Measurements from ENCODE around the gene KIF26B.
A peak's percentile ranks its signal among the peaks of the same experiment; 100 is the strongest.

KIF26B gene

GRCh38 chr1:245154429-245155271, at the start of gene KIF26B:
Gene KIF26B, plus strand, starts transcription at chr1:245154985. Its CDS starts 440 bp downstream, at chr1:245155425.
- DNase-seq, result peak; percentile 84

GRCh38 chr1:245105042-245105441, 49.7 kb upstream of the KIF26B start:
- DNase-seq, result no peak

GRCh38 chr1:245105815-245106410, 48.9 kb upstream of the KIF26B start:
- no peak for DNase-seq

- no peak for DNase-seq
Observed at GRCh38 chr1:245107776-245108114, 47.0 kb upstream of the KIF26B start.

GRCh38 chr1:245108246-245108645, 46.5 kb upstream of the KIF26B start:
- DNase-seq, result no peak

GRCh38 chr1:245108909-245109308, 45.9 kb upstream of the KIF26B start:
- no peak for DNase-seq

- DNase-seq, result no peak
Observed at GRCh38 chr1:245110406-245110805, 44.4 kb upstream of the KIF26B start.

GRCh38 chr1:245111073-245111472, 43.7 kb upstream of the KIF26B start:
- no peak for DNase-seq

- no peak for DNase-seq
Observed at GRCh38 chr1:245113649-245114048, 41.1 kb upstream of the KIF26B start.

- no peak for DNase-seq
Observed at GRCh38 chr1:245116131-245116530, 38.7 kb upstream of the KIF26B start.

GRCh38 chr1:245116751-245117150, 38.0 kb upstream of the KIF26B start:
- DNase-seq, result no peak

GRCh38 chr1:245118066-245118465, 36.7 kb upstream of the KIF26B start:
- no peak for DNase-seq

- no peak for DNase-seq
Observed at GRCh38 chr1:245118806-245119205, 36.0 kb upstream of the KIF26B start.

GRCh38 chr1:245121523-245121922, 33.3 kb upstream of the KIF26B start:
- no peak for DNase-seq

- no peak for DNase-seq
Observed at GRCh38 chr1:245124241-245124640, 30.5 kb upstream of the KIF26B start.

GRCh38 chr1:245124644-245125043, 30.1 kb upstream of the KIF26B start:
- DNase-seq, result no peak

GRCh38 chr1:245126530-245126929, 28.3 kb upstream of the KIF26B start:
- DNase-seq, result no peak

GRCh38 chr1:245128381-245129101, 26.2 kb upstream of the KIF26B start:
- DNase-seq, result no peak

- DNase-seq, result peak; percentile 52
Observed at GRCh38 chr1:245129319-245130240, 25.2 kb upstream of the KIF26B start.

- DNase-seq, result peak; percentile 64
Observed at GRCh38 chr1:245130281-245131025, 24.3 kb upstream of the KIF26B start.

GRCh38 chr1:245131026-245131393, 23.8 kb upstream of the KIF26B start:
- peak; percentile 29 for DNase-seq

- DNase-seq, result no peak
Observed at GRCh38 chr1:245132771-245133170, 22.0 kb upstream of the KIF26B start.

All from NCI-H69 (cell line).